Measurements from ENCODE around the gene NOS1AP. TPM values are rescaled to one million over a fixed set of nuclear protein-coding genes. Genes with fewer than 3 reads are reported as not detected.

Gene NOS1AP
- total RNA-seq, 1 experiment from 2014 or later = 14.7 TPM

DNA sequence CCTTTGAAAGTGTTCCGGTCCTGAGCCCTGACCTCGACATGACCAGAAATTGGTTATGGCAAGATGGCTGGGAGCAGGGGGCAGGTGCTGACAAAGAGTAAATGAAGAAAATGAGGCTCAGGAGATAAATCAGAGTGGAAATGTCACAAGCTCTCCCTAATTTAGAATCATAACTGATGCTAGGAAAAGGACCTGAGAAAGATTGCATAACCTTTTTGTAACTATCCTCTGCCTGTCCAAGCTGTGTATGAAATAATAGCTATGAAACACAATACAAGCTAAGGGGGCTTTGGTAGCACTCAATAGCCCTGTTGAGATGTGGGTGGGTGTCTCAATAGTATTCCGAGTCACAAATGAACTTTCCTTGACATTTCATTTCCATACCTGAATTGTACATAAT lies 12.9 kb upstream of the NOS1AP start:
- peaks cover 7% of the 10 kb centered on the region; the same call in 1 of the 2 replicates for H3K27me3 Mint-ChIP-seq (ENCODE audit: low read depth)
- POLR2A ChIA-PET = interaction anchor here (0.5 to 0.7 kb wide), 2 partner anchors 8 to 35 kb away, joined by 3 to 4 read pairs; no protein-coding TSS in a partner anchor
- peaks cover 6% of the 10 kb centered on the region for H3K9me3 Mint-ChIP-seq
- no peak overlapping the region for H3K27ac Mint-ChIP-seq
- no peak for TF ChIP-seq SMAD3 (CRISPR knock-in tag; IDR thresholded peaks at IDR 0.05; ENCODE audit: borderline replicate concordance)
- no peak for TF ChIP-seq FOXP1 (CRISPR knock-in tag; IDR thresholded peaks at IDR 0.05; ENCODE audit: borderline replicate concordance)
- no peak for TF ChIP-seq IRF2 (CRISPR knock-in tag; IDR thresholded peaks at IDR 0.05; ENCODE audit: borderline replicate concordance, low read depth)
- TF ChIP-seq MYBL2 (CRISPR knock-in tag; IDR thresholded peaks at IDR 0.05) = no peak
- no peak for TF ChIP-seq ETV6 (CRISPR knock-in tag; IDR thresholded peaks at IDR 0.05)
- TF ChIP-seq JAZF1 (CRISPR knock-in tag; IDR thresholded peaks at IDR 0.05) = no peak
- TF ChIP-seq SP1 (CRISPR knock-in tag; conservative IDR thresholded peaks at IDR 0.05) = no peak
- TF ChIP-seq, protein P1, sequence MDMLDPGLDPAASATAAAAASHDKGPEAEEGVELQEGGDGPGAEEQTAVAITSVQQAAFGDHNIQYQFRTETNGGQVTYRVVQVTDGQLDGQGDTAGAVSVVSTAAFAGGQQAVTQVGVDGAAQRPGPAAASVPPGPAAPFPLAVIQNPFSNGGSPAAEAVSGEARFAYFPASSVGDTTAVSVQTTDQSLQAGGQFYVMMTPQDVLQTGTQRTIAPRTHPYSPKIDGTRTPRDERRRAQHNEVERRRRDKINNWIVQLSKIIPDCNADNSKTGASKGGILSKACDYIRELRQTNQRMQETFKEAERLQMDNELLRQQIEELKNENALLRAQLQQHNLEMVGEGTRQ (CRISPR knock-in tag; IDR thresholded peaks at IDR 0.05) = no peak
- TF ChIP-seq NR2C2 (CRISPR knock-in tag; IDR thresholded peaks at IDR 0.05) = no peak
- TF ChIP-seq JUN (CRISPR knock-in tag; IDR thresholded peaks at IDR 0.05) = no peak
- no peak for TF ChIP-seq ZNF121 (CRISPR knock-in tag; IDR thresholded peaks at IDR 0.05)
- no peak for TF ChIP-seq OVOL2 (CRISPR knock-in tag; IDR thresholded peaks at IDR 0.05; ENCODE audit: borderline replicate concordance)
- TF ChIP-seq, protein P2, sequence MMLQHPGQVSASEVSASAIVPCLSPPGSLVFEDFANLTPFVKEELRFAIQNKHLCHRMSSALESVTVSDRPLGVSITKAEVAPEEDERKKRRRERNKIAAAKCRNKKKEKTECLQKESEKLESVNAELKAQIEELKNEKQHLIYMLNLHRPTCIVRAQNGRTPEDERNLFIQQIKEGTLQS (CRISPR knock-in tag; conservative IDR thresholded peaks at IDR 0.05) = no peak
- TF ChIP-seq RELA (CRISPR knock-in tag; IDR thresholded peaks at IDR 0.05; ENCODE audit: borderline replicate concordance) = no peak
- no peak for TF ChIP-seq NR3C1 (CRISPR knock-in tag; conservative IDR thresholded peaks at IDR 0.05; ENCODE audit: low read depth)
- no peak for TF ChIP-seq TP53 (CRISPR knock-in tag; IDR thresholded peaks at IDR 0.05)
- TF ChIP-seq TCF7 (CRISPR knock-in tag; IDR thresholded peaks at IDR 0.05; ENCODE audit: low read depth) = no peak
- CTCF ChIA-PET = interaction anchor here (0.6 to 1.6 kb wide), 74 partner anchors 11 to 744 kb away, joined by 3 to 50 read pairs (median 5); partner anchors contain the start of genes C1orf226 and NOS1AP
- no peaks in the 10 kb centered on the region for H3K36me3 Mint-ChIP-seq
- peaks cover 4% of the 10 kb centered on the region; the same call in 1 of the 2 replicates for H3K4me1 Mint-ChIP-seq
- ATAC-seq = no peak
- H3K4me3 Mint-ChIP-seq = no peak overlapping the region
- DNase-seq (ENCODE audit: low spot score) = no peak

DNA sequence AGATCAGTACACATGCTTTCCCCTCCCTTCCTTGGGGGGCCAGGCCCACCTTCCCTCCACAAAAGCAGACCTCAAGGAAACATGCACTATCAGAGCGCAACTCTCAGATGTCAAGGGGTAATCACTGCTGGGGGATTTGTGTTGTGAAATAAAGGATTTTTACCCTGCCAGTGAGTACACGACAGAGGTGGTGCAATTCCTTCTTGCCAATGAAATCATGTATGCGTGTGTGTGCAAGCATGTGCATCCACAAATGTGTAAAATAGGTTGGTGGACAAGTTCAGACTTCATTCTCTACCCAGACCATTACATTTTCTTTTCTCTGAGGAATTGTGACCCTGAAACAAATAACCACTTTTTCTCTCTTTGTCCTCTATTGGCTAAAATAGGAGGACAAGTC lies 9.8 kb upstream of the NOS1AP start:
- ATAC-seq (no peak), DNase-seq (ENCODE audit: low spot score) (no peak)
- no peaks in the 10 kb centered on the region for H3K9me3 Mint-ChIP-seq
- no peaks in the 10 kb centered on the region for H3K36me3 Mint-ChIP-seq
- peaks cover 18% of the 10 kb centered on the region for H3K4me1 Mint-ChIP-seq
- no peak overlapping the region for H3K27ac Mint-ChIP-seq
- no peak overlapping the region for H3K4me3 Mint-ChIP-seq
- H3K27me3 Mint-ChIP-seq (ENCODE audit: low read depth) = no peaks in the 10 kb centered on the region
- POLR2A ChIA-PET = no interaction called here
- CTCF ChIA-PET = no interaction called here
- TF ChIP-seq, protein P3, sequence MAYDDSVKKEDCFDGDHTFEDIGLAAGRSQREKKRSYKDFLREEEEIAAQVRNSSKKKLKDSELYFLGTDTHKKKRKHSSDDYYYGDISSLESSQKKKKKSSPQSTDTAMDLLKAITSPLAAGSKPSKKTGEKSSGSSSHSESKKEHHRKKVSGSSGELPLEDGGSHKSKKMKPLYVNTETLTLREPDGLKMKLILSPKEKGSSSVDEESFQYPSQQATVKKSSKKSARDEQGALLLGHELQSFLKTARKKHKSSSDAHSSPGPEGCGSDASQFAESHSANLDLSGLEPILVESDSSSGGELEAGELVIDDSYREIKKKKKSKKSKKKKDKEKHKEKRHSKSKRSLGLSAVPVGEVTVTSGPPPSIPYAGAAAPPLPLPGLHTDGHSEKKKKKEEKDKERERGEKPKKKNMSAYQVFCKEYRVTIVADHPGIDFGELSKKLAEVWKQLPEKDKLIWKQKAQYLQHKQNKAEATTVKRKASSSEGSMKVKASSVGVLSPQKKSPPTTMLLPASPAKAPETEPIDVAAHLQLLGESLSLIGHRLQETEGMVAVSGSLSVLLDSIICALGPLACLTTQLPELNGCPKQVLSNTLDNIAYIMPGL (CRISPR knock-in tag; IDR thresholded peaks at IDR 0.05) = no peak
- TF ChIP-seq TCF7 (CRISPR knock-in tag; IDR thresholded peaks at IDR 0.05; ENCODE audit: low read depth) (no peak), ZBTB21 (CRISPR knock-in tag; IDR thresholded peaks at IDR 0.05; ENCODE audit: borderline replicate concordance) (no peak), ZNF396 (CRISPR knock-in tag; IDR thresholded peaks at IDR 0.05; ENCODE audit: borderline replicate concordance) (no peak), ZNF219 (CRISPR knock-in tag; IDR thresholded peaks at IDR 0.05; ENCODE audit: borderline replicate concordance) (no peak), SP1 (CRISPR knock-in tag; conservative IDR thresholded peaks at IDR 0.05) (no peak)
- TF ChIP-seq, protein P4, sequence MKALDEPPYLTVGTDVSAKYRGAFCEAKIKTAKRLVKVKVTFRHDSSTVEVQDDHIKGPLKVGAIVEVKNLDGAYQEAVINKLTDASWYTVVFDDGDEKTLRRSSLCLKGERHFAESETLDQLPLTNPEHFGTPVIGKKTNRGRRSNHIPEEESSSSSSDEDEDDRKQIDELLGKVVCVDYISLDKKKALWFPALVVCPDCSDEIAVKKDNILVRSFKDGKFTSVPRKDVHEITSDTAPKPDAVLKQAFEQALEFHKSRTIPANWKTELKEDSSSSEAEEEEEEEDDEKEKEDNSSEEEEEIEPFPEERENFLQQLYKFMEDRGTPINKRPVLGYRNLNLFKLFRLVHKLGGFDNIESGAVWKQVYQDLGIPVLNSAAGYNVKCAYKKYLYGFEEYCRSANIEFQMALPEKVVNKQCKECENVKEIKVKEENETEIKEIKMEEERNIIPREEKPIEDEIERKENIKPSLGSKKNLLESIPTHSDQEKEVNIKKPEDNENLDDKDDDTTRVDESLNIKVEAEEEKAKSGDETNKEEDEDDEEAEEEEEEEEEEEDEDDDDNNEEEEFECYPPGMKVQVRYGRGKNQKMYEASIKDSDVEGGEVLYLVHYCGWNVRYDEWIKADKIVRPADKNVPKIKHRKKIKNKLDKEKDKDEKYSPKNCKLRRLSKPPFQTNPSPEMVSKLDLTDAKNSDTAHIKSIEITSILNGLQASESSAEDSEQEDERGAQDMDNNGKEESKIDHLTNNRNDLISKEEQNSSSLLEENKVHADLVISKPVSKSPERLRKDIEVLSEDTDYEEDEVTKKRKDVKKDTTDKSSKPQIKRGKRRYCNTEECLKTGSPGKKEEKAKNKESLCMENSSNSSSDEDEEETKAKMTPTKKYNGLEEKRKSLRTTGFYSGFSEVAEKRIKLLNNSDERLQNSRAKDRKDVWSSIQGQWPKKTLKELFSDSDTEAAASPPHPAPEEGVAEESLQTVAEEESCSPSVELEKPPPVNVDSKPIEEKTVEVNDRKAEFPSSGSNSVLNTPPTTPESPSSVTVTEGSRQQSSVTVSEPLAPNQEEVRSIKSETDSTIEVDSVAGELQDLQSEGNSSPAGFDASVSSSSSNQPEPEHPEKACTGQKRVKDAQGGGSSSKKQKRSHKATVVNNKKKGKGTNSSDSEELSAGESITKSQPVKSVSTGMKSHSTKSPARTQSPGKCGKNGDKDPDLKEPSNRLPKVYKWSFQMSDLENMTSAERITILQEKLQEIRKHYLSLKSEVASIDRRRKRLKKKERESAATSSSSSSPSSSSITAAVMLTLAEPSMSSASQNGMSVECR (CRISPR knock-in tag; IDR thresholded peaks at IDR 0.05; ENCODE audit: borderline replicate concordance) = no peak
- TF ChIP-seq, protein P5, sequence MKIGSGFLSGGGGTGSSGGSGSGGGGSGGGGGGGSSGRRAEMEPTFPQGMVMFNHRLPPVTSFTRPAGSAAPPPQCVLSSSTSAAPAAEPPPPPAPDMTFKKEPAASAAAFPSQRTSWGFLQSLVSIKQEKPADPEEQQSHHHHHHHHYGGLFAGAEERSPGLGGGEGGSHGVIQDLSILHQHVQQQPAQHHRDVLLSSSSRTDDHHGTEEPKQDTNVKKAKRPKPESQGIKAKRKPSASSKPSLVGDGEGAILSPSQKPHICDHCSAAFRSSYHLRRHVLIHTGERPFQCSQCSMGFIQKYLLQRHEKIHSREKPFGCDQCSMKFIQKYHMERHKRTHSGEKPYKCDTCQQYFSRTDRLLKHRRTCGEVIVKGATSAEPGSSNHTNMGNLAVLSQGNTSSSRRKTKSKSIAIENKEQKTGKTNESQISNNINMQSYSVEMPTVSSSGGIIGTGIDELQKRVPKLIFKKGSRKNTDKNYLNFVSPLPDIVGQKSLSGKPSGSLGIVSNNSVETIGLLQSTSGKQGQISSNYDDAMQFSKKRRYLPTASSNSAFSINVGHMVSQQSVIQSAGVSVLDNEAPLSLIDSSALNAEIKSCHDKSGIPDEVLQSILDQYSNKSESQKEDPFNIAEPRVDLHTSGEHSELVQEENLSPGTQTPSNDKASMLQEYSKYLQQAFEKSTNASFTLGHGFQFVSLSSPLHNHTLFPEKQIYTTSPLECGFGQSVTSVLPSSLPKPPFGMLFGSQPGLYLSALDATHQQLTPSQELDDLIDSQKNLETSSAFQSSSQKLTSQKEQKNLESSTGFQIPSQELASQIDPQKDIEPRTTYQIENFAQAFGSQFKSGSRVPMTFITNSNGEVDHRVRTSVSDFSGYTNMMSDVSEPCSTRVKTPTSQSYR (CRISPR knock-in tag; IDR thresholded peaks at IDR 0.05) = no peak
- TF ChIP-seq, protein P6, sequence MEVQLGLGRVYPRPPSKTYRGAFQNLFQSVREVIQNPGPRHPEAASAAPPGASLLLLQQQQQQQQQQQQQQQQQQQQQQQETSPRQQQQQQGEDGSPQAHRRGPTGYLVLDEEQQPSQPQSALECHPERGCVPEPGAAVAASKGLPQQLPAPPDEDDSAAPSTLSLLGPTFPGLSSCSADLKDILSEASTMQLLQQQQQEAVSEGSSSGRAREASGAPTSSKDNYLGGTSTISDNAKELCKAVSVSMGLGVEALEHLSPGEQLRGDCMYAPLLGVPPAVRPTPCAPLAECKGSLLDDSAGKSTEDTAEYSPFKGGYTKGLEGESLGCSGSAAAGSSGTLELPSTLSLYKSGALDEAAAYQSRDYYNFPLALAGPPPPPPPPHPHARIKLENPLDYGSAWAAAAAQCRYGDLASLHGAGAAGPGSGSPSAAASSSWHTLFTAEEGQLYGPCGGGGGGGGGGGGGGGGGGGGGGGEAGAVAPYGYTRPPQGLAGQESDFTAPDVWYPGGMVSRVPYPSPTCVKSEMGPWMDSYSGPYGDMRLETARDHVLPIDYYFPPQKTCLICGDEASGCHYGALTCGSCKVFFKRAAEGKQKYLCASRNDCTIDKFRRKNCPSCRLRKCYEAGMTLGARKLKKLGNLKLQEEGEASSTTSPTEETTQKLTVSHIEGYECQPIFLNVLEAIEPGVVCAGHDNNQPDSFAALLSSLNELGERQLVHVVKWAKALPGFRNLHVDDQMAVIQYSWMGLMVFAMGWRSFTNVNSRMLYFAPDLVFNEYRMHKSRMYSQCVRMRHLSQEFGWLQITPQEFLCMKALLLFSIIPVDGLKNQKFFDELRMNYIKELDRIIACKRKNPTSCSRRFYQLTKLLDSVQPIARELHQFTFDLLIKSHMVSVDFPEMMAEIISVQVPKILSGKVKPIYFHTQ (CRISPR knock-in tag; IDR thresholded peaks at IDR 0.05) = no peak

Data from WTC11 (cell line).